H1 (cell line): ENCODE measurements around the gene DCTN3.

Experiments used
- ATF2 ChIP-seq: IDR thresholded peaks from 2 replicates; pipeline ENCODE4 v1.6.1; 2012; ENCODE audit warnings: low read length, inconsistent platforms
- CEBPB ChIP-seq: IDR thresholded peaks from 2 replicates; pipeline ENCODE4 v1.6.1; 2012; ENCODE audit warnings: low read depth, low read length
- CREB1 ChIP-seq: IDR thresholded peaks from 2 replicates; pipeline ENCODE4 v1.6.1; 2012; ENCODE audit warnings: inconsistent platforms
- CTCF ChIP-seq, 3 experiments: IDR thresholded peaks; 1 replicate in 2 of 3; 2 replicates in 1 of 3; pipeline versions ENCODE4 v1.5.1 to v1.6.1; 2011; ENCODE audit warnings: low read length in 3 of 3, mild to moderate bottlenecking in 3 of 3, inconsistent platforms in 2 of 3, low read depth in 1 of 3, moderate library complexity in 1 of 3; ENCODE audit not compliant: insufficient read depth in 1 of 3; ENCODE audit errors: control extremely low read depth in 1 of 3
- EP300 ChIP-seq, 2 experiments: IDR thresholded peaks; 1 replicate in 1 of 2; 2 replicates in 1 of 2; pipeline ENCODE4 v1.6.1; 2011 to 2012; ENCODE audit warnings: low read depth in 2 of 2, low read length in 2 of 2, mild to moderate bottlenecking in 2 of 2, borderline replicate concordance in 1 of 2, inconsistent platforms in 1 of 2, moderate library complexity in 1 of 2
- MAX ChIP-seq: IDR thresholded peaks from 2 replicates; pipeline ENCODE4 v1.6.1; 2012; ENCODE audit warnings: inconsistent platforms
- POLR2A ChIP-seq, 2 experiments: IDR thresholded peaks; 1 replicate in 1 of 2; 2 replicates in 1 of 2; pipeline ENCODE4 v1.6.1; 2011; ENCODE audit warnings: low read depth in 2 of 2, low read length in 2 of 2, mild to moderate bottlenecking in 2 of 2; ENCODE audit errors: control extremely low read depth in 1 of 2
- RAD21 ChIP-seq, 2 experiments: IDR thresholded peaks in 1 of 2; conservative IDR thresholded peaks in 1 of 2; 2 replicates each; pipeline ENCODE4 v1.6.1; 2011; ENCODE audit warnings: low read depth in 2 of 2, low read length in 2 of 2, improper control_type of control experiment in 1 of 2, inconsistent platforms in 1 of 2, mild to moderate bottlenecking in 1 of 2, moderate library complexity in 1 of 2
- SIN3A ChIP-seq, 2 experiments: IDR thresholded peaks in 1 of 2; conservative IDR thresholded peaks in 1 of 2; 2 replicates each; pipeline ENCODE4 v1.6.1; 2011 to 2012; ENCODE audit warnings: low read length in 2 of 2, improper control_type of control experiment in 1 of 2, low read depth in 1 of 2, mild to moderate bottlenecking in 1 of 2
- SIRT6 ChIP-seq: IDR thresholded peaks from one replicate; pipeline ENCODE4 v1.7.1; 2012; ENCODE audit warnings: low read length, inconsistent platforms
- SIX5 ChIP-seq: IDR thresholded peaks from 2 replicates; pipeline ENCODE4 v1.6.1; 2011; ENCODE audit warnings: mild to moderate bottlenecking, low read depth, low read length
- SUZ12 ChIP-seq: fragments of 200-600 bp; sonication (generic); IDR thresholded peaks from 2 replicates; pipeline ENCODE4 v1.6.1; 2012; ENCODE audit warnings: mild to moderate bottlenecking, inconsistent platforms, low read length, moderate library complexity, mixed read lengths
- YY1 ChIP-seq: IDR thresholded peaks from 2 replicates; pipeline ENCODE4 v1.6.1; 2011; ENCODE audit warnings: low read depth, mild to moderate bottlenecking, low read length

- TF ChIP-seq RAD21 (IDR thresholded peaks at IDR 0.05 in 1 of 2, conservative IDR thresholded peaks at IDR 0.05 in 1 of 2; ENCODE audit: low read depth in 2 of 2, low read length in 2 of 2) (no peak), CTCF (IDR thresholded peaks at IDR 0.05; ENCODE audit: control extremely low read depth in 1 of 3, insufficient read depth in 1 of 3, low read depth in 1 of 3, low read length in 3 of 3) (peak in 1 of 3 experiments; percentile 6; a peak in 1 of 4 replicates), MAX (no peak), SIRT6 (no peak), POLR2A (IDR thresholded peaks at IDR 0.05; ENCODE audit: control extremely low read depth in 1 of 2, low read depth in 2 of 2, low read length in 2 of 2) (no peak), CEBPB (no peak), YY1 (no peak), SIN3A (conservative IDR thresholded peaks at IDR 0.05 in 1 of 2, IDR thresholded peaks at IDR 0.05 in 1 of 2; ENCODE audit: low read depth in 1 of 2, low read length in 2 of 2) (no peak; a peak in 1 of 4 replicates), SUZ12 (peak; percentile 76), CREB1 (no peak), ATF2 (no peak), SIX5 (no peak), EP300 (IDR thresholded peaks at IDR 0.05; ENCODE audit: borderline replicate concordance in 1 of 2, low read depth in 2 of 2, low read length in 2 of 2) (no peak)
These were observed 41.8 kb downstream of the DCTN3 start for GRCh38 chr9:34578241-34579103.
